ENCODE results near the gene LIMS2.

Gene LIMS2

GRCh38 chr2:127645395-127646291 is 29.7 kb downstream of the LIMS2 start, which contains the start of gene GPR17:
TSS of gene GPR17 (plus strand) at chr2:127646153. CDS start at chr2:127650736, 4,583 bp downstream.
- no peak for DNase-seq (ENCODE audit: low spot score)

GRCh38 chr2:127645026-127645394 is 30.3 kb downstream of the LIMS2 start:
- no peak for DNase-seq (ENCODE audit: low spot score)

- no peak for DNase-seq (ENCODE audit: low spot score)
Observed at GRCh38 chr2:127644066-127645025, 31.0 kb downstream of the LIMS2 start.

- no peak for DNase-seq (ENCODE audit: low spot score)
Observed at GRCh38 chr2:127643439-127644065, 31.8 kb downstream of the LIMS2 start.

- no peak for DNase-seq (ENCODE audit: low spot score)
Observed at GRCh38 chr2:127642706-127643438, 32.5 kb downstream of the LIMS2 start.

- no peak for DNase-seq (ENCODE audit: low spot score)
Observed at GRCh38 chr2:127641846-127642507, 33.4 kb downstream of the LIMS2 start.

GRCh38 chr2:127641133-127641532 is 34.2 kb downstream of the LIMS2 start:
- DNase-seq (ENCODE audit: low spot score): no peak

GRCh38 chr2:127640082-127641072 is 35.0 kb downstream of the LIMS2 start:
- DNase-seq (ENCODE audit: low spot score): peak; percentile 78

- no peak for DNase-seq (ENCODE audit: low spot score)
Observed at GRCh38 chr2:127639111-127639474, 36.2 kb downstream of the LIMS2 start.

GRCh38 chr2:127638361-127639110 is 36.8 kb downstream of the LIMS2 start:
- peak; percentile 85 for DNase-seq (ENCODE audit: low spot score)

GRCh38 chr2:127637725-127638252 is 37.5 kb downstream of the LIMS2 start:
- DNase-seq (ENCODE audit: low spot score): peak; percentile 78

GRCh38 chr2:127637236-127637630 is 38.1 kb downstream of the LIMS2 start:
- DNase-seq (ENCODE audit: low spot score): no peak

- DNase-seq (ENCODE audit: low spot score): no peak
Observed at GRCh38 chr2:127636248-127637235, 38.8 kb downstream of the LIMS2 start.

GRCh38 chr2:127635380-127636237 is 39.7 kb downstream of the LIMS2 start:
- no peak for DNase-seq (ENCODE audit: low spot score)

- DNase-seq (ENCODE audit: low spot score): no peak
Observed at GRCh38 chr2:127634626-127635379, 40.5 kb downstream of the LIMS2 start.
